ENCODE results near the gene CCDC40. TPM values are rescaled to one million over a fixed set of nuclear protein-coding genes. Genes with fewer than 3 reads are reported as not detected.

Gene CCDC40
- total and polyA plus RNA-seq, 9 of the 15 experiments (the other 6 are each of a cell fraction or from before 2014, with no cell fraction given), result 0.07 to 0.33 TPM; not detected in 7

DNA sequence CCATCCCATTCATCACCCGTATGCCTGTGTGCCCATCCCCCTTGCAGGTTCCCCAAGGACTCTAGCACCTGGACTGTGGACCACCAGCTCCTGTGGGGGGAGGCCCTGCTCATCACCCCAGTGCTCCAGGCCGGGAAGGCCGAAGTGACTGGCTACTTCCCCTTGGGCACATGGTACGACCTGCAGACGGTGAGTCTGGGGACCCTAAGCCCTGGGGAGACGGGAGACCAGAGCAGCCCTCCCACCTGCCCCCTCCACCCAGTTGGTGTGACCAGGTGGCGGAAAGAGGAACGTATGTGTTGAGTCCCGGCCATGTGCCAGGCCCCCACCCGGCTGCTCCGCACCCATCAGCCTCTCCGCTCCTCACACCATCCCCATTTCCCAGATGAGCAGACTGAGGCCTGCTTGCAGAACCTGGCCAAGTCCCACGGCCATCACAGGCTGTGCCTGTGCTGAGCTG lies 80.5 kb downstream of the CCDC40 start:
- ATAC-seq, result no peak
- no peak for DNase-seq (ENCODE audit: extremely low read depth in 1 of 4, low spot score in 3 of 4)
- H3K79me2 ChIP-seq (ENCODE audit: control insufficient read depth, insufficient read depth, low read length), result no peaks in the 10 kb centered on the region
- H3K9ac ChIP-seq (ENCODE audit: insufficient read depth in 1 of 2, low read depth in 2 of 2, low read length in 2 of 2), result no peak overlapping the region; a peak in 1 of 4 replicates
- no peaks in the 10 kb centered on the region for H3K9me1 ChIP-seq (ENCODE audit: control insufficient read depth, insufficient read depth, low read length)
- no peak overlapping the region for H2AFZ ChIP-seq (ENCODE audit: low read depth, low read length)
- H3K27ac ChIP-seq (ENCODE audit: extremely low read depth, low read depth, low read length), result no peak overlapping the region
- WGBS (ENCODE audit: insufficient coverage, low coverage, missing lambda C conversion rate), result 11% methylated on average over 12 of the region's 13 CpGs
- FAIRE-seq, result no peak
- H3K9me3 ChIP-seq (replicated peaks; ENCODE audit: control insufficient read depth, insufficient read depth, low read depth, low read length), result 0 out of 2 replicates have a peak, but pooled peaks cover 5% of the 10 kb centered on the region
- POLR2A ChIA-PET, result interaction anchor here (1.2 to 1.9 kb wide), 2 partner anchors 16 to 19 kb away, joined by 3 to 5 read pairs; partner anchors contain the start of gene GAA
- intact Hi-C loops (cut with micrococcal nuclease) (no loop called here), in situ Hi-C loops (cut with MboI) (no loop called here)
- H3K4me1 ChIP-seq (replicated peaks in 1 of 2; ENCODE audit: control insufficient read depth in 2 of 2, insufficient read depth in 2 of 2, low read length in 2 of 2), result peaks cover 0 to 45% of the 10 kb centered on the region in 2 experiments; a peak in 2 of 5 replicates
- no TSS peak for BruUV-seq (replicated peaks)
- TF ChIP-seq, protein P1, sequence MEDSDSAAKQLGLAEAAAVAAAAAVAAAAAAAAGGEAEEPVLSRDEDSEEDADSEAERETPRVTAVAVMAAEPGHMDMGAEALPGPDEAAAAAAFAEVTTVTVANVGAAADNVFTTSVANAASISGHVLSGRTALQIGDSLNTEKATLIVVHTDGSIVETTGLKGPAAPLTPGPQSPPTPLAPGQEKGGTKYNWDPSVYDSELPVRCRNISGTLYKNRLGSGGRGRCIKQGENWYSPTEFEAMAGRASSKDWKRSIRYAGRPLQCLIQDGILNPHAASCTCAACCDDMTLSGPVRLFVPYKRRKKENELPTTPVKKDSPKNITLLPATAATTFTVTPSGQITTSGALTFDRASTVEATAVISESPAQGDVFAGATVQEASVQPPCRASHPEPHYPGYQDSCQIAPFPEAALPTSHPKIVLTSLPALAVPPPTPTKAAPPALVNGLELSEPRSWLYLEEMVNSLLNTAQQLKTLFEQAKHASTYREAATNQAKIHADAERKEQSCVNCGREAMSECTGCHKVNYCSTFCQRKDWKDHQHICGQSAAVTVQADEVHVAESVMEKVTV (CRISPR knock-in tag; IDR thresholded peaks at IDR 0.05), result no peak
- TF ChIP-seq ZNF197 (CRISPR knock-in tag; IDR thresholded peaks at IDR 0.05; ENCODE audit: low read depth) (no peak), BCOR (IDR thresholded peaks at IDR 0.05) (0 out of 2 replicates have a peak, but pooled peaks have one; percentile 38), KDM1A (IDR thresholded peaks at IDR 0.05) (peak; percentile 11 to 44; a peak in 1 of 4 replicates), HIVEP1 (CRISPR knock-in tag; IDR thresholded peaks at IDR 0.05) (no peak), ZNF507 (tag; conservative IDR thresholded peaks at IDR 0.05) (no peak)
- no peaks in the 10 kb centered on the region for H4K20me1 ChIP-seq (replicated peaks; ENCODE audit: control insufficient read depth, insufficient read depth, low read length)
- H3K27me3 ChIP-seq (ENCODE audit: control insufficient read depth in 2 of 2, insufficient read depth in 2 of 2, low read length in 2 of 2), result peaks cover 44 to 65% of the 10 kb centered on the region in 2 experiments
- H3K36me3 ChIP-seq (ENCODE audit: control insufficient read depth, insufficient read depth, low read length), result no peaks in the 10 kb centered on the region
- CTCF ChIA-PET (ENCODE audit: low intra/inter-chr PET ratio), result no interaction called here
- H3K4me3 ChIP-seq, result no peak overlapping the region
- H3K4me2 ChIP-seq (ENCODE audit: insufficient read depth, low read length), result no peak overlapping the region

Measured in K562 (cell line).